ENCODE measurements around the gene ATG2A. TPM values are rescaled to one million over a fixed set of nuclear protein-coding genes. Genes with fewer than 3 reads are reported as not detected.

Gene ATG2A
- total and polyA plus RNA-seq, 9 of the 15 experiments (the other 6 are each of a cell fraction or from before 2014, with no cell fraction given) = 0.25 to 45.9 (median 5.2) TPM

DNA sequence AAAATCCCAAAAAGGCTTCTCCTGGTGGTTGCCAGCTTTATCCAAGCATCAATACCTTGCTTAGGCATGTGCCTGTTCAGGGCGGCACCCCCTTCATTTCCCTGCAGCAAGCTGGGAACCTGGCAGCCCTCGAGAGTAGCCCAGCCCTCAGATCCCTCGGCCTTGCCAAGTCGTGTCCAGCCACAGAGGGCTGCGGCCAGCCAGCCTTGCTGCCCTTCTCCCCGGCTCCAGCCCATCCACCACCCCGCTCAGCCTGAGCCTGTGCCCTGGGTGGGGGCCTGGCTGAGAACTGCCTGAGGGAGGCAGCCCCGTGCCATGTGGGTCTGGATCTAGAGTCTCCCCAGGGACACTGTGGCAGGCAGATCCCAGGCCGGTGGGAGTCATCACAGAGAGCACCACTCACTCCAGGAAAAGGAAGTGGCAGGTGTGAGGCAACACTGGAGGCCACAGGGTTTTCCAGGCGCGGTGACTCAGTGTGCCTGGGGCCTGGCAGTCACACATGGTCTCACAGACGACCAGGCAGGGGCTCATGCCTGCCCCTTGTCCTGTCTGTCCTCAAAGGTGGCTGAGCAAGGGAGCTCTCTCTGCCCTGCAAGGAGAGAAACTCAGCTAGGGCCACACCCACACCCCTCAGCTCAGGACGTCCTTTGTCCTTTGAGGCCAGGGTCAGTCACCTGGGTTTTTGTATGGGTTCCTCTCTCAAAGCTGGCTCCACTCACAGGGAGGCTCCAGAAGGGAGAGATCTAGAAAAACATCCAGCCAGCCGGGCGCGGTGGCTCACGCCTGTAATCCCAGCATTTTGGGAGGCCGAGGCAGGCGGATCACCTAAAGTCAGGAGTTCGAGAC lies 60.4 kb downstream of the ATG2A start (continued):
- TF ChIP-seq FOXJ3 (CRISPR knock-in tag; IDR thresholded peaks at IDR 0.05) = no peak
- TF ChIP-seq HSF4 (CRISPR knock-in tag; IDR thresholded peaks at IDR 0.05; ENCODE audit: borderline replicate concordance) = no peak
- TF ChIP-seq, protein P1, sequence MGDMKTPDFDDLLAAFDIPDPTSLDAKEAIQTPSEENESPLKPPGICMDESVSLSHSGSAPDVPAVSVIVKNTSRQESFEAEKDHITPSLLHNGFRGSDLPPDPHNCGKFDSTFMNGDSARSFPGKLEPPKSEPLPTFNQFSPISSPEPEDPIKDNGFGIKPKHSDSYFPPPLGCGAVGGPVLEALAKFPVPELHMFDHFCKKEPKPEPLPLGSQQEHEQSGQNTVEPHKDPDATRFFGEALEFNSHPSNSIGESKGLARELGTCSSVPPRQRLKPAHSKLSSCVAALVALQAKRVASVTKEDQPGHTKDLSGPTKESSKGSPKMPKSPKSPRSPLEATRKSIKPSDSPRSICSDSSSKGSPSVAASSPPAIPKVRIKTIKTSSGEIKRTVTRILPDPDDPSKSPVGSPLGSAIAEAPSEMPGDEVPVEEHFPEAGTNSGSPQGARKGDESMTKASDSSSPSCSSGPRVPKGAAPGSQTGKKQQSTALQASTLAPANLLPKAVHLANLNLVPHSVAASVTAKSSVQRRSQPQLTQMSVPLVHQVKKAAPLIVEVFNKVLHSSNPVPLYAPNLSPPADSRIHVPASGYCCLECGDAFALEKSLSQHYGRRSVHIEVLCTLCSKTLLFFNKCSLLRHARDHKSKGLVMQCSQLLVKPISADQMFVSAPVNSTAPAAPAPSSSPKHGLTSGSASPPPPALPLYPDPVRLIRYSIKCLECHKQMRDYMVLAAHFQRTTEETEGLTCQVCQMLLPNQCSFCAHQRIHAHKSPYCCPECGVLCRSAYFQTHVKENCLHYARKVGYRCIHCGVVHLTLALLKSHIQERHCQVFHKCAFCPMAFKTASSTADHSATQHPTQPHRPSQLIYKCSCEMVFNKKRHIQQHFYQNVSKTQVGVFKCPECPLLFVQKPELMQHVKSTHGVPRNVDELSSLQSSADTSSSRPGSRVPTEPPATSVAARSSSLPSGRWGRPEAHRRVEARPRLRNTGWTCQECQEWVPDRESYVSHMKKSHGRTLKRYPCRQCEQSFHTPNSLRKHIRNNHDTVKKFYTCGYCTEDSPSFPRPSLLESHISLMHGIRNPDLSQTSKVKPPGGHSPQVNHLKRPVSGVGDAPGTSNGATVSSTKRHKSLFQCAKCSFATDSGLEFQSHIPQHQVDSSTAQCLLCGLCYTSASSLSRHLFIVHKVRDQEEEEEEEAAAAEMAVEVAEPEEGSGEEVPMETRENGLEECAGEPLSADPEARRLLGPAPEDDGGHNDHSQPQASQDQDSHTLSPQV (IDR thresholded peaks at IDR 0.05) = peak; percentile 64; the same call in 1 of the 2 replicates
- TF ChIP-seq, protein P2, sequence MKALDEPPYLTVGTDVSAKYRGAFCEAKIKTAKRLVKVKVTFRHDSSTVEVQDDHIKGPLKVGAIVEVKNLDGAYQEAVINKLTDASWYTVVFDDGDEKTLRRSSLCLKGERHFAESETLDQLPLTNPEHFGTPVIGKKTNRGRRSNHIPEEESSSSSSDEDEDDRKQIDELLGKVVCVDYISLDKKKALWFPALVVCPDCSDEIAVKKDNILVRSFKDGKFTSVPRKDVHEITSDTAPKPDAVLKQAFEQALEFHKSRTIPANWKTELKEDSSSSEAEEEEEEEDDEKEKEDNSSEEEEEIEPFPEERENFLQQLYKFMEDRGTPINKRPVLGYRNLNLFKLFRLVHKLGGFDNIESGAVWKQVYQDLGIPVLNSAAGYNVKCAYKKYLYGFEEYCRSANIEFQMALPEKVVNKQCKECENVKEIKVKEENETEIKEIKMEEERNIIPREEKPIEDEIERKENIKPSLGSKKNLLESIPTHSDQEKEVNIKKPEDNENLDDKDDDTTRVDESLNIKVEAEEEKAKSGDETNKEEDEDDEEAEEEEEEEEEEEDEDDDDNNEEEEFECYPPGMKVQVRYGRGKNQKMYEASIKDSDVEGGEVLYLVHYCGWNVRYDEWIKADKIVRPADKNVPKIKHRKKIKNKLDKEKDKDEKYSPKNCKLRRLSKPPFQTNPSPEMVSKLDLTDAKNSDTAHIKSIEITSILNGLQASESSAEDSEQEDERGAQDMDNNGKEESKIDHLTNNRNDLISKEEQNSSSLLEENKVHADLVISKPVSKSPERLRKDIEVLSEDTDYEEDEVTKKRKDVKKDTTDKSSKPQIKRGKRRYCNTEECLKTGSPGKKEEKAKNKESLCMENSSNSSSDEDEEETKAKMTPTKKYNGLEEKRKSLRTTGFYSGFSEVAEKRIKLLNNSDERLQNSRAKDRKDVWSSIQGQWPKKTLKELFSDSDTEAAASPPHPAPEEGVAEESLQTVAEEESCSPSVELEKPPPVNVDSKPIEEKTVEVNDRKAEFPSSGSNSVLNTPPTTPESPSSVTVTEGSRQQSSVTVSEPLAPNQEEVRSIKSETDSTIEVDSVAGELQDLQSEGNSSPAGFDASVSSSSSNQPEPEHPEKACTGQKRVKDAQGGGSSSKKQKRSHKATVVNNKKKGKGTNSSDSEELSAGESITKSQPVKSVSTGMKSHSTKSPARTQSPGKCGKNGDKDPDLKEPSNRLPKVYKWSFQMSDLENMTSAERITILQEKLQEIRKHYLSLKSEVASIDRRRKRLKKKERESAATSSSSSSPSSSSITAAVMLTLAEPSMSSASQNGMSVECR (CRISPR knock-in tag; IDR thresholded peaks at IDR 0.05) = 0 out of 2 replicates have a peak, but pooled peaks have one; percentile 41
- TF ChIP-seq KDM2B (CRISPR knock-in tag; IDR thresholded peaks at IDR 0.05) = no peak
- TF ChIP-seq STAG1 (CRISPR knock-in tag; IDR thresholded peaks at IDR 0.05; ENCODE audit: borderline replicate concordance) = no peak
- 0 out of 2 replicates have a peak, but pooled peaks have one; percentile 43 for TF ChIP-seq RBFOX2 (IDR thresholded peaks at IDR 0.05; ENCODE audit: low read depth, low read length)
- TF ChIP-seq FOXA1 (IDR thresholded peaks at IDR 0.05; ENCODE audit: borderline replicate concordance) = no peak
- TF ChIP-seq SP2 (IDR thresholded peaks at IDR 0.05; ENCODE audit: extremely low read depth, low read depth, low read length, poor library complexity, severe bottlenecking) = no peak
- TF ChIP-seq FOSL1 (tag; conservative IDR thresholded peaks at IDR 0.05) = peak; percentile 64
- no peak for TF ChIP-seq ZNF121 (CRISPR knock-in tag; conservative IDR thresholded peaks at IDR 0.05)
- TF ChIP-seq NFIX (CRISPR knock-in tag; IDR thresholded peaks at IDR 0.05; ENCODE audit: low read depth) = no peak
- no peak for TF ChIP-seq ZKSCAN3 (CRISPR knock-in tag; IDR thresholded peaks at IDR 0.05)
- TF ChIP-seq SPI1 (IDR thresholded peaks at IDR 0.05; ENCODE audit: borderline replicate concordance, low read depth, low read length) = peak; percentile 57; the same call in 1 of the 2 replicates
- TF ChIP-seq JUN (IDR thresholded peaks at IDR 0.05; ENCODE audit: borderline replicate concordance, low read depth, low read length) = peak; percentile 48; the same call in 1 of the 2 replicates
- TF ChIP-seq JUN (CRISPR knock-in tag; IDR thresholded peaks at IDR 0.05; ENCODE audit: borderline replicate concordance) = no peak
- TF ChIP-seq ZBTB1 (CRISPR knock-in tag; IDR thresholded peaks at IDR 0.05; ENCODE audit: borderline replicate concordance, low read depth) = no peak

Data from K562 (cell line).